HG03571 (cell line): Measurements from ENCODE around the gene C1QL1.
"Not testable (repeated sequence)": the region's sequence is repeated elsewhere in the genome, so short reads cannot be mapped to it uniquely, and the experiment has no call there.

ENCODE experiments used
- ATAC-seq: cut with Tn5 transposase; IDR thresholded peaks from one replicate; pipeline ENCODE4 v1.9.1; 2021; ENCODE audit not compliant: unreplicated experiment

C1QL1 gene

DNA sequence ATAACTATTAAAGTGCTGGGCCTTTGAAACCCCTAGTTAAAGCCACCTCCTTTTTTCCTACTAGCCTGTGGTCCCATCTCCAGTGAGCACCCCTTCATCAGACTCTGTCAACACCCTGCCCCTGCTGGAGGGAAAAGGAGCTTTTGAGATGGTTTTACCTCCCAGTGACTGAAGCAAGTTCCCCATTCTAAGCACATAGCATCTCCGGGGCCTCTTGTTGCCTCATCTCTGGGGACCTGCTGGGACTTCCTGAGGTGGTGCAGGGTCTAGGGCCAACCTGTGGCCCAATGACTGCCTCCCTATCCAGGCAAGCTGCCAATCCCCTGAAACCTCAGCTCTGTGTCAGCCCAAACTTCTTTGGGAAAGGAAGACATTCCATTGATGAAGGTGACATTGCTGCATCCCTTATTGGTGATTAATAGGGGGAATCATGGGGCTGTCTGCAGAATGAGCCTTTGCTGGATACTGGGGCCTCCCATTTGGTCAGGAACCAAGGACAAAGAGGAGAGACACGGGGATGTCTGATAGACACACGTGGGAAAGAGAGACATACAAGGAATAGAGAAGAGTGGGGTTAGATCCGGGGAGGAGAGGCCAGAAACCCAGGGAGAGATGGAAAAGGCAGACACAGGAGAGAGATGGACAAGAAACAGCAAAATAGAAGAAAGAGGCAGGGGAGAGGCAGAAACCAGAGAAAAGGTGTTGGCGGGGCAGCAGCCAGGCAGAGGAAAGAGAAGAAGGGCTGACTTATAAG, 2.4 kb downstream of the C1QL1 start:
- no peak for ATAC-seq

DNA sequence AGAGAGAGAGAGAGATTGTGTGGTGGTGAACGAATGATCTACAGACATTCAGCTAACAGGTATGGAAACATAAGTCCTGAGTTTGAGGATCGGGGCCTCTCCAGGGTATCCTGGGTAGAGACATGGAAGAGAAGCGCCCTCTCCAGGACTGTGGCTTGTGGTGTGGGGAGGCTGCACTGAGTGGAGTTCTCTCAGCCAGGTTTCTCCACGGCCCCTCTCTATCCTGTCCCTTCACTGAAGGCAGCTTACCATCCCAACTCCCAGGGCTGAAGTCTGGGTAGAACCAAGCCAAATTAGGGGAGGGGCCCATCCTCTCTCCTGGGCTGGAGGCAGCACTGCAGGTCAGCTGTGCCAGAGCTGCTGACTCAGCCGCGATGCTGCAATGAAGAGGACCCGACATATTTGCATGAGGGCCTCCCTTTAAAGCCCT, 6.2 kb downstream of the C1QL1 start:
- no peak for ATAC-seq

DNA sequence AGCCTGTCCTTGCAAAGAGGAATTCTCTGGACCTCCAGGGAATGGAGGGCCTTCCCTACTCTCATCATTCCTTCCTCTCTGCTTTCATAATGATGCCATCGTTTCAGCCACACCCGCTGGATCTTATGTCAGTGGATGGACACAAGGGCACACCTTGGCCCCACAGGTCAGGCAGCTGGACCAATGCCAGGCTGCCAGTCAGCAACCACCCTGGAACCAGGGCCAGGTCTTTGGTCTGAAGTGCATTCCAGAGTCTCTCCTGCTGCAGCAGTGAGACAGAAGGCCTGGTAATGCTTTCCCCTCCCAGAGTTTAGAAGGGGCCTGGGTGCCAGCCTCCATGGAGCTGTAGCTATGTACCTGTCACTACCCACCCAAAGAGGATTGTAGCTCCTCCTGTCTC, 7.4 kb downstream of the C1QL1 start:
- no peak for ATAC-seq

DNA sequence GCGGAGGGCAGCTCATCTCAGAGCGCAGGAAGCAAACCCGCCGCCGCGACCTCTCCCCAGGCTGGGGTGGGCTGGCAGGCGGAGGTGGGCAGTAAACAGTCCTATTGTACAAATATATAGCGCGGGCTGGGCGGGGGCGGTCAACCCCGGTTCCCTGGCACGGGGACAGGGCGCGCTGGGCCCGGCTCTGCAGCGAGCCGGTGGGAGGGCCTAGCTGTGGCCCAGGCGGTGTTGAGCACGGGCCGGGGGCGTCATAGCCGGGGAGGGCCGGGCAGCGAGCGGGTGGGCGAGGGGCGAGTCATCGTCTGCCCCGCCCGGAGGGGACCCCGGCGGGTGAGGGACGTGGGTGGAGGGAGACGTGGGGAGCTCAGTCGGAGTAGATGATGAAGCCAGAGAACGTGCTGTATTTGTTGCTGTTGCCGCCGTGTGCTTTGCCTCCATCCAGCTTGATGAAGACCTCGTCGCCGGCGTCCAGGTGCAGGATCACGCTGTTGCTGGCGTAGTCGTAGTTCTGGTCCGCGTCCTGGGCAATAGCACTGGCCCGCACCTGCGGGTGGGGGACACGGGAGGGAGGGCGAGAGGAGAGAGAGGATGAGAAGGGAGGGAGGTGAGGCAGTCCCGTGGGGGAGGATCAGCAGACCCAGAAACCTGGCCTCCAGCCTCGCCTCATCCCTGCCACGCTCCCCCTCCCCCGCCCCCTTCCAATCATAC, 8.1 kb downstream of the C1QL1 start:
- no peak for ATAC-seq

DNA sequence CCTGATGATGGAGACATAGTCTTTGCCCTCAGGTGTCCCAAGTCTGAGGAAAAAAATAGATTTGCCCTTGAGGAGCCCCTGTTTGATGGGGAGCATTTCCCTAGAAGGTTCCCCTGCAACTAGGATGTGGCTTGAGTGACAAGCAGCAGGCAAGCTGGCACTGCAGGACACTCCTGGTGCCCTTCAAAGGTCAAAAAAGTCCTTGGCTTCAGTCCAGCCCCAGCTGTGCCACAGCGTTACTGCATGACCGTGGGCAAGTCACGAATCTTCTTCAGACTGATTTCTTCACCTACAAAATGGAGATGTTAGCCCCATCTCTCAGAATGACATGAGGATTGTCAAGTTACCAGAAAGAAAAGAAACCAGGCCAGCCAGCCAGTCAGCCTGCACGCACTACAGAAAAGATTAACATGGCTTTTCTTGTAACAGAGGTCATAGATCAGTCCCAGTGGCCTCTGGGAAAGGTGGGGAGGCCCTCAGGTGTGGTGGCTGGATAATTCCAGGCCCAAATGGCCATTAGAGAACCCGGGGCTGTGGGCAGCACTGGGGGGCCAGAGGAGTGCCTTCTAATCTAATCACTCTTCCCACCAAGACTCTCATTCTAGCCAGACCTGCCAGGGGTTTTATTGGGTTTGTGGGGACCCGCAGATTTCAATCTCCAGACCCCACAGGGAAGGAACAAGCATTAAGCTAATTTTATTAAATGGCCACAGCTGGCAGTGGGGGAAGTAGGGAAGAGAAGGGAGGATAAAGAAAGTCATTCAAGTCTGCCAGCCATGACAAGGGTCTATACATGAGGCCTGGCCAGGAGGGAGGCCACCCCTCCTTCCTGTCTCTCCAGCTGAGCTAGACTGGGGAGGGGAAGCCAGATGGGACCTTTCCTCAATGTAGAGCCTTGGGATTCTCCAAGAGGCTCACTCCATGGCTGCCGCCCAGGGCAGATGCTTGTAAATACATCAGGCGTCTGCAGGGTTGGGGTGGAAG, 10.8 kb downstream of the C1QL1 start:
- ATAC-seq = no peak

DNA sequence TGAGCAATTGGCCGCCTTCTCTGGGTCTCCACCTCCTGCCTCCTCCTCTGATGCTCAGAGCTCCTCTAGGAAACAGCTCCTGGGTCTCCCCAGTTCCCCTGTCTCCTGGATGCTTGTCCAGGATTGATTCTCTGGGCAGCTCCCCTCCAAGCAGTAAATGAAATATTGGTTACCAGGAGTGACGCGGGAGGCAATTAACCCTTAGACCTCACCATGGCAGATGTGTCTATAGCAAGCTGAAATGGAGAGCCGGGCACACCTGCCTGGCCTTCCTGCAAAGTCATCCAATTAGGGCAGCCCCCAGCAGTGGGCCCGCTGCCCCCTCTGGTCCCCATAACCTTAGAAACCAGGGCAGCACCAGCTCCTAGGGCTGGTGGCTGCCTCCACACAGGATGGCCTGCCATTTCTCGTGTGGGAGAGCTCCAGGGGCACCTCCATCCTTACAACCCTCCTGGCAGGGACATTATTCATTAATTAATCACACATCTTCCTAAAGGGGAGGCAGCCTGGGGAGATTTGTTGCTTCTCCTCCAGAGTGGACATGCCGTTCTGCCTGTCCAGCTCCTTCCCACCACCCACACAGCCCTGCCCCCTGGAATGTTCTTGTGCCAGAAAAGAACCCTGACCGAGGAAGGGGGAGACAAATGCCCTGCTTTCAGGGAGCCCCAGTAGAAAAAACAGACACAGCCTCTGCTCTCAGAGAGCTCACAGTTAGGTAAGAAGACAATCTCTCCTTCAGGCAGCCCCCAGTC, 12.3 kb downstream of the C1QL1 start:
- no peak for ATAC-seq

DNA sequence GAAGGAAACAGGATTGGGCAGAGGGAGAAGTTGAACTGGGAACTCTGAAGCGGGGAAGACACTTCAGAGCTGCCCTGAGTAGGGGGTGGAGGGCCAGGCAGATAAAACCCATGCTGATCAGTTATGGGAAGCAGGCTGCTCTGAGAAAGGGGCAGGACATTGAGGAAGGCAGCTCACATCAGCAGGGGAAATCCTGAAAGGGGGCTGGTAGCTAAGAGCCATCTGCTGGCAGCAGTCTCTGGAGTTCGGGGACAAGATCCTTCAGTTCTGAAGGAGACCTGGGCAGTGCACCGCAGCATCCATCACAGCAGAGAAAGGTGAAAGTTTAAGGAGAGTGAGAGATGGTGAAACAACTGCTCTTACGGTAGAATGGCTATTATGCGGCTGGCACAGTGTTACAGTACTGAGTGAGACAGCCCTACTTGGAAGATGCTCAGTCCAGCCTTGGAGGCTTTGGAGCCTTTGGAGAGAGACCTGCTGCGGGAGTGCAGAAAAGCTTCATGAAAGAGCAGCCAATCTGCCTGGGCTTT, 15.1 kb downstream of the C1QL1 start:
- no peak for ATAC-seq

DNA sequence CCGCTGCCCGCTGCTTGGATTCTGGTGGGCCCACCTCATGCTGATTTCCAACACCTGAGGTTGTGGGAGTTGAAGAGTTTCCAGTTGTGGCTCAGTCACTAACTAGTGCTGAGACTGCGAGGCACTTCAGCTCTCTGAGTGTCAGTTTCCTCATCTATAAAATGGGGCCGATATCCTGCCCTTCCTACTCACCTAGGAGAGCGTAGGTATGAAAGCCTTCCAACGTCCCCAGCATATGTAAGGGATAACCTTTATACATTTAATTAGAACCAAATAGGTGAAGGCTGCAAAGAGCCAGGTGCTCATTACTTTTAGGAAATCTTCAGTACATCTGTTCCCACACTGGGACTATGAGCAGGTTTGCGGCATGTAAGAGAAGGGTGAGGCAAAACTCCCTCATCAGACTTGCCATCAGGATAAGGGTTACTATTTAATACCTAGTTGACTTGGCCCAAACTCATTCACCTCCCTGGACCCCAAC, 19.7 kb downstream of the C1QL1 start:
- no peak for ATAC-seq

DNA sequence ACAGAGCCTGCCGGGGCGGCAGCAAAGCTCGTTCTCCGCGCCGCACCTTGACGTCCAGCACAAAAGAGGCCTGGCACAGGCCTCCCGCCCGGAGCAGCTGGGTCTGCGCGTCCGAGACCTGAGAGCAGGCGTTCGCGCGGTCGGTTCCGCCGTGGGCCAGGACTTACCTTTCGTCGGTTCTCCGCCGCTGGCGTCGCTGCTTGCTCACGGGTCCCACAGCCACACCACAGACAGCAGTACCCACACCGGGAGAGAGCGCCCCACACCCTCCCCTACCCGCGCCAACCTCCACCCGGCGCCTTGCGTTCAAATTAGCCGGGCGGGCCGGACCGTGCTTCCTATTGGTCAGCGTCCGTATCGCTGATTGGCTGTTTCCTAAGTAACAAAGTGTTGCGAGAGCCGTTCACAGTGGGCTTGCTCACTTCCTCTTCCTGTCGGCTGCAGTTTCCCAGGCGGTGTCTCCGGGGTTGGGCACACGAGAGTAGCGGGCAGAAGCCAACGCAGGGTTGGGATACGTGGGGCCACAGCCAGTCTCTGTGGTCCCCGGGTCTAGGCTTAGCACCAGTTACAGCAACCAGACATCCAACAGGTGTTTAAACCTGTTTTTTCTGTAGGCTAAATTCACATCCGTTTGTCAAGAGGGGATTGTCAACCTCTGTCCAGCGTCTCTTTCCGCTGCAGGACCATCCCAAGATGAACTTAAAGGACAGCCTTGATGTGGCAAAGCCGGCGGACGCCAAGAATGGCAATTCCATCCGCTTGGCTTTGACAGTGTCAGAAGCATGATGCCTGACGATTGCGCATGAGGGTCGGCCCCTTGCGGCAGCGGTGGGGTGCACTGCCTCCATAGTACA, 20.4 kb downstream of the C1QL1 start, which contains the start of gene KIF18B:
TSS of gene KIF18B (minus strand) at position 313 of the 854 bp plus-strand sequence. CDS start 11,429 bp downstream, outside the sequence.
- peak; percentile 88 for ATAC-seq

DNA sequence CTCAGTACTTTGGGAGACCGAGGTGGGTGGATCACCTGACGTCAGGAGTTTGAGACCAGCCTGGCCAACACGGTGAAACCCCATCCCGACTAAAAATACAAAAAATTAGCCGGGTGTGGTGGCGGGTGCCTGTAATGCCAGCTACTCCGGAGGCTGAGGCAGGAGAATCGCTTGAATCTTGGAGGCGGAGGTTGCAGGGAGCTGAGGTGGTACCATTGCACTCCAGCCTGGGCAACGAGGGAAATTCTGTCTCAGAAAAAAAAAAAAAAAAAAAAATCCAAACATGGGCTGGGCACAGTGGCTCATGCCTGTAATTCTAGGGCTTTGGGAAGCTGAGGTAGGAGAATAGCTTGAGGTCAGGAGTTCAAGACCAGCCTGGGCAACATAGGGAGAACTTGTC, 22.5 kb downstream of the C1QL1 start:
- not testable (repeated sequence) for ATAC-seq

DNA sequence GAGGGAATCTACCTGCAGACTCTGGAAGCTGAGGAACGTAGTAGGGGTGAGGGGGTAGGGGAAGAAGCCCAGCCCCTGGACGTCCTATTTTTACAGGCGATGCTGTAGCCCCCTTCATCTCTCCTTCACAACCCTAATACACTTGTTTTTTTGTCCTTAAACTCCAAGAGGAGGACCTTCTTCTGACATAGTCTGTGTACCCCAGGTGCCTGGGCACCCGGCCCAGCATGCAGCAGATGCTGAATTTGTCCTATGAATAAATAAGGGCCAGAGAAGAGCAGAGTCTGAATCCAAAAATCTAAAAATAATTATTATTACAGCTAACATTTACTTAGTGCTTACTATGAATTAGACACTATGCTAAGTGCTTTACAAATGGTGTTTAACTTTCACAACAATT, 25.6 kb downstream of the C1QL1 start:
- ATAC-seq = no peak

DNA sequence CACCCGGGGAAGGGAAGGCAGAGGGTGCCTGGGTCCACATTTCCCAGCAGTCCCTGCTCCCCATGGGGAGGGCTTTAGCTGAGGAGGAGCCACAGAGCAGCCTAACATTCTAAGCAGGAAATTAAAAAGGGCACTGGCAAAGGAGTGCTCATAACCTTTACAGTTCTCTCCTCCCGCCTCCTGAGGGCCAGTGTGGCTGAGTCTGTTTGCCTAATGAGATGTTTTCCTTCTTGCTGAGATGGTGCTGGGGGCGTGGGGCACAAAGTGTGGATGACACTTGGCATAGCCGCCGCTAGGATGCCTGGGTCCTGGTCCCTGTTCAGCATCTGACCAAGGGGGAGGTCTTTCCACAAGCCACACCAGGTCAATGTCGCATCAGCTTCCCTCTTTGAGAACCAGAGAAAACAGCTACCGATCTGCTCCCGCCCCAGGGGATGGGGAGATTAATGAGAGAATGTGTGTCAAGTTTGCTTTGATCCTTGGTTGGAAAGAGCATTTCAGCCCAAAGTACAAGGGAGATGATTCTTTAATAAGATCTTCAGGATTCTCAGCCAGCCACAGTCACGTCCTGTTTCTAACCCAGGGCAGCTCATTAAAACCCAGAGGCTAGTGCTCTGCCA, 26.3 kb downstream of the C1QL1 start:
- no peak for ATAC-seq

DNA sequence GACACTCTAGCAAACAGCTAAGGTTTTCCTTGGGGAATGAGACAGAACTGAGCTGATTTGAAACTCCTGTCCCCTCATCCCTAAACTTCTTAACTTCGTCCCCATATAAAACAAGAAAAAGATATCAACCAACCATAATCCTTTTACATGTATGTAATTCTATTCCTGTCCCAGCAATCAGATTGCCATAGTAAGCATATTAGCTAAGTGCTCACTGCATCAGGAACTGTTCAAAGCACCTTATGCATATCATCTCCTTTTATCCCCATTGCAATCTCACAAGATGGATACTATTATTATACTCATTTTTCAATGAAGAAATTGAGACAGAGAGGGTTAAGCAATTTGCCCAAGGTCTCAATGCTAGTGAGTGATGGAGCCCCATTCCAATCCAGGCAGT, 27.3 kb downstream of the C1QL1 start:
- no peak for ATAC-seq

DNA sequence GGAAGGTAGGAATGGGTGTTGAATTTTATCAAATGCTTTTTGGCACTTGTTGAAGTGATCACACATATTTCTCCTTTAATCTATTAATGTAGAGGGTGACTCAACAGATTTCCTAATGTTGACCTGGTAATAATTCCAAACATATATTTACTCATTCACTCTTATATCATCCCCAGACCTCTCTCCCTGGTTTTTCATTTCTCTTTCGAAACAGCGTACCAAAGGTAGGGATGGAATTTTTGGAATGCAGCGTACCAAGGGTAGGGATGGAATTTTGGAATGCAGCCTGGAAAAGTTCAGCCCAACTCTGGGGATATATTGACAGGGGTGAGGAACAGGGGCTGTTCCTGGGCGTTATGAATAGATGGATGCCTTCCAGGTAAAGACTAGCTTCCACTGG, 27.8 kb downstream of the C1QL1 start:
- ATAC-seq = no peak

DNA sequence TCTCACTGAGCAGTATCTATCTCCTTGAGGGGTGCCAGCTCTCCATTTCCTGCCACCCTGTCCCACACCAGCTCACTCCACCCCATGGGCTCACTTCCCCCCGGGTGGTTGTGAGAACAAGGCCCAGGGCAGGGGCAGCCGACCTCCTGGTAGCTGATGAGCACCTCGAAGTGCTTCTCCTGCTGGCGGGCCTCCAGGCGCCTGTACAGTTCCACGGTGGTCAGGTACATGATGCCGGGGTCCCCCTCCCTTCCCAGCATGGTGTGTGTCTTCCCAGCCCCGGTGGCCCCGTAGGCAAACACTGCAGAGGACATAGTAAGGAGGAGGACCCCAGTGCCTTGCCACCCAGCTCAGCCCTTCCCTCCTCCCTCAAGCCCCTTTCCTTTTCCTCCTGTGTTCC, 33.0 kb downstream of the C1QL1 start:
- ATAC-seq = no peak

DNA sequence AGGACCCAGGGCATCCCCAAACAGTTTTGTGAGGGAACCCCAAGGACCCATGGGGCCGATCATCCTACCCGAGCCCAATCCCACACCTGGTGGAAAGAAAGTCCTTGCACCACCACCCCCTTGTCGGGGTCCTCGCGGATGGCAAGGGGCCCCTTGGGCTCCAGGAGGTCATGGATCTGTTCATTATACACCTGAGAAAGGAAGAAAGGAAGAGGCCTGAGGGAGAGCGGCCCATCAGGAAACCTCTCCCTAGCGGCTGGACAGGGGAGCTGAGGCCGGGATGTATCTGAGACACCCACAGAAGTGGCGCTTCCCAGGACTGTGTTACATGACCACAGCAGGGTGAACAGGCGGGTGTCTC, 33.4 kb downstream of the C1QL1 start:
- ATAC-seq = no peak

DNA sequence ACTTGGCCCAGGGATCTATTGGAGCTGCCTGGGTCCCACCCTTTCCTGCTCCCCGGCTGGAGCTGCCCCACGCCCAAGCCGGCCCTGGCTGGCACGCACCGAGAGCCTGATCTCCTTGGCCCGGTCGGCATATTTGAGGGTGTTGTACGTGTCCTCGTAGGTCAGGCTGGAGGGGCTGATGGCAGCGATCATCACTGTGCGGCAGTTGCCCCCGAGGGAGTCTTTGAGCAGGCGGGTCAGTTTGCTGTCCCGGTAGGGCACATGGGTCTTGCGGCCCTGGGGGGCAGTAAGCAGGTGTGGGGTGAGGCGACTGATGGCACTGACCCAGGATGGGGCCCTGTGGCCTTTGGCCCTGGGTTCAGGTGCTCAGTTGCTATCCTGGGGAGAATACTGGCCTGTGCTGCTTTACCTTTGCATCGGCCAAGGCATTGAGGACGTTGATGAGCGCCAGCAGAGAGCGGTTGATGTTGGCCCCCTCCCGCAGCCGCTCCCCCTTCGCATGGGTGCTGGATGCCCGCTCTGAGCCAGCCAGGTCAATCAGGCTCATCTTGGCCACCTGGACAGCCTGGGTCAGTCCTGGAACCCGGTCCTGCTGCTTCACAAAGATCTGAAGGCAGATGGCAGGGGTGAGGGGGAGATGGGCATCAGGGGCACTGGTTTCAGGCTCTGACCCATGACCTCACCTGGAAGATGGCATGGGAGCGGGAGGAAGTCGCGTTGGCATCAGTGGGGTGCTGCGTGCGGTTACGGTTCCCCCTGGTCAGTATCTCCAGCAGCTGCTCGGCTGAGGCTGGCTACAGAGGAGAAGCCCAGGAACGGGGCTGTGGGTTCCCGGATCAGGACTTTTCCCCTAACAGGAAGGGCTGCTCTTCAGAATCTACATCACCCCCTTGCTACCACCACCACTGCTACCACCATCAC, 34.0 kb downstream of the C1QL1 start:
- no peak for ATAC-seq

DNA sequence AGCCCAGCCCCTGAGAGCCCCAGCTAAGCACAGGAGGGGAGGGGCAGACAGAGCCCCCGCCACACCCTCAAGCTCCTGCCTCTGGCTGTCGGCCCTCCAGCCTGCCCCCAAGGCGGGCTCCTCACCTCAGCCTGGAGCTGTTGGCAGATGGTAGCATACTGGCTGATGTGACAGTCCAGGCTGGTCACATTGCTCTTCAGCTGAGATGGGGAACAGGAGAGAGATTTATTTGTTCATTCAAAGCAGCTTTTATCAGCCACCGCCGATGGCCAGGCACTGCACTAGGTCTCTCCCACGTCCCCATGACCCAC, 35.4 kb downstream of the C1QL1 start:
- no peak for ATAC-seq
